ENCODE results near the gene ZNHIT6. TPM values are rescaled to one million over a fixed set of nuclear protein-coding genes. Genes with fewer than 3 reads are reported as not detected.

The ZNHIT6 gene
- total and polyA plus RNA-seq, 2 donors (not counting 3 experiments of a cell fraction or from before 2014, with no cell fraction given), result 7.3 to 18.8 TPM

GRCh38 chr1:85708829-85709227 is 595 bp upstream of the ZNHIT6 start:
- H2AFZ ChIP-seq (ENCODE audit: low read depth, low read length), result peak overlapping the region; percentile 45
- no peaks in the 10 kb centered on the region for H3K9me3 ChIP-seq (replicated peaks; ENCODE audit: control insufficient read depth, insufficient read depth, low read length)
- ChIA-PET POLR2A (interaction anchor here (0.6 to 1.0 kb wide), 6 partner anchors 10 to 1202 kb away, joined by 3 to 7 read pairs (median 4); partner anchors contain the start of genes BCL10 and GNG5), CTCF (interaction anchor here (0.9 to 1.3 kb wide), 17 partner anchors 9 to 764 kb away, joined by 3 to 17 read pairs (median 4); partner anchors contain the start of gene C1orf52)
- peaks cover 2% of the 10 kb centered on the region in 2 experiments for H3K36me3 ChIP-seq (ENCODE audit: control insufficient read depth in 2 of 2, extremely low read depth in 1 of 2, insufficient read depth in 2 of 2, low read length in 2 of 2)
- H3K9me1 ChIP-seq (replicated peaks; ENCODE audit: control insufficient read depth, extremely low read depth, insufficient read depth, low read length), result no peaks in the 10 kb centered on the region
- DNase-seq (ENCODE audit: low read depth, low spot score) (no peak), FAIRE-seq (no peak)
- TF ChIP-seq CTCF (IDR thresholded peaks at IDR 0.05; ENCODE audit: extremely low read depth in 1 of 2, insufficient read depth in 1 of 2, low read depth in 1 of 2, low read length in 2 of 2) (no peak), POLR2A (IDR thresholded peaks at IDR 0.05; ENCODE audit: low read depth, low read length) (no peak), GATA2 (IDR thresholded peaks at IDR 0.05; ENCODE audit: insufficient read depth, insufficient read length, low read depth, low read length) (no peak), JUN (IDR thresholded peaks at IDR 0.05; ENCODE audit: borderline replicate concordance, insufficient read depth, insufficient read length, low read depth) (no peak)
- TF ChIP-seq, protein P1, sequence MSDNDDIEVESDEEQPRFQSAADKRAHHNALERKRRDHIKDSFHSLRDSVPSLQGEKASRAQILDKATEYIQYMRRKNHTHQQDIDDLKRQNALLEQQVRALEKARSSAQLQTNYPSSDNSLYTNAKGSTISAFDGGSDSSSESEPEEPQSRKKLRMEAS (IDR thresholded peaks at IDR 0.05; ENCODE audit: insufficient read depth, insufficient read length), result no peak
- no peaks in the 10 kb centered on the region for H3K27me3 ChIP-seq (ENCODE audit: control insufficient read depth in 2 of 2, insufficient read depth in 2 of 2, low read length in 2 of 2)
- peaks cover 24% of the 10 kb centered on the region for H3K79me2 ChIP-seq (ENCODE audit: control insufficient read depth, insufficient read depth, low read length)
- peak overlapping the region; percentile 41 for H3K27ac ChIP-seq (ENCODE audit: insufficient read depth, low read depth, low read length)
- TSS peak; percentile 95 for BruUV-seq (replicated peaks)
- H3K9ac ChIP-seq (replicated peaks; ENCODE audit: extremely low read depth, insufficient read depth, low read length), result peak overlapping the region; percentile 65
- H3K4me1 ChIP-seq (ENCODE audit: control insufficient read depth, extremely low read depth, insufficient read depth, low read length), result peaks cover 13% of the 10 kb centered on the region
- H4K20me1 ChIP-seq (replicated peaks; ENCODE audit: control insufficient read depth, extremely low read depth, insufficient read depth, low read length), result no peaks in the 10 kb centered on the region
- intact Hi-C loops (cut with micrococcal nuclease) (loop anchor here (1.0 to 5.0 kb wide), 5 partner anchors 102 to 512 kb away; partner anchors contain the start of gene BCL10), dilution Hi-C loops (cut with MboI; ENCODE audit: extremely low pct_ligation_motif_present, low sequenced_read_pairs) (no loop called here)
- H3K4me3 ChIP-seq (replicated peaks in 1 of 3; ENCODE audit: insufficient read depth in 1 of 3, low read depth in 1 of 3, low read length in 3 of 3), result peak overlapping the region; percentile 14 to 82 (median 69)
- peak overlapping the region; percentile 69 for H3K4me2 ChIP-seq (ENCODE audit: insufficient read depth, low read length)
